ENCODE results near the gene RMC1. TPM values are rescaled to one million over a fixed set of nuclear protein-coding genes. Genes with fewer than 3 reads are reported as not detected.
"Not testable (repeated sequence)": the region's sequence is repeated elsewhere in the genome, so short reads cannot be mapped to it uniquely, and the experiment has no call there.

The RMC1 gene
- total RNA-seq, 1 donor from 2014 or later: 28.9 TPM

- no peaks in the 10 kb centered on the region for H3K27me3 Mint-ChIP-seq (ENCODE audit: low read depth)
- peaks cover 33% of the 10 kb centered on the region for H3K4me1 Mint-ChIP-seq
- TF ChIP-seq, protein P1, sequence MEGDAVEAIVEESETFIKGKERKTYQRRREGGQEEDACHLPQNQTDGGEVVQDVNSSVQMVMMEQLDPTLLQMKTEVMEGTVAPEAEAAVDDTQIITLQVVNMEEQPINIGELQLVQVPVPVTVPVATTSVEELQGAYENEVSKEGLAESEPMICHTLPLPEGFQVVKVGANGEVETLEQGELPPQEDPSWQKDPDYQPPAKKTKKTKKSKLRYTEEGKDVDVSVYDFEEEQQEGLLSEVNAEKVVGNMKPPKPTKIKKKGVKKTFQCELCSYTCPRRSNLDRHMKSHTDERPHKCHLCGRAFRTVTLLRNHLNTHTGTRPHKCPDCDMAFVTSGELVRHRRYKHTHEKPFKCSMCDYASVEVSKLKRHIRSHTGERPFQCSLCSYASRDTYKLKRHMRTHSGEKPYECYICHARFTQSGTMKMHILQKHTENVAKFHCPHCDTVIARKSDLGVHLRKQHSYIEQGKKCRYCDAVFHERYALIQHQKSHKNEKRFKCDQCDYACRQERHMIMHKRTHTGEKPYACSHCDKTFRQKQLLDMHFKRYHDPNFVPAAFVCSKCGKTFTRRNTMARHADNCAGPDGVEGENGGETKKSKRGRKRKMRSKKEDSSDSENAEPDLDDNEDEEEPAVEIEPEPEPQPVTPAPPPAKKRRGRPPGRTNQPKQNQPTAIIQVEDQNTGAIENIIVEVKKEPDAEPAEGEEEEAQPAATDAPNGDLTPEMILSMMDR (conservative IDR thresholded peaks at IDR 0.05): no peak
- no peak for DNase-seq (ENCODE audit: low read depth, low spot score)
- no peaks in the 10 kb centered on the region for H3K9me3 Mint-ChIP-seq
- peaks cover 15% of the 10 kb centered on the region for H3K36me3 Mint-ChIP-seq (ENCODE audit: low read depth)
- no peak overlapping the region for H3K4me3 Mint-ChIP-seq
- no peak overlapping the region for H3K27ac Mint-ChIP-seq (ENCODE audit: unreplicated experiment)
These were observed 72.0 kb downstream of the RMC1 start for GRCh38 chr18:23575309-23575651.

- H3K36me3 Mint-ChIP-seq (ENCODE audit: low read depth): peaks cover 13% of the 10 kb centered on the region
- not testable (repeated sequence) for H3K27me3 Mint-ChIP-seq (ENCODE audit: low read depth); H3K9me3 Mint-ChIP-seq; DNase-seq (ENCODE audit: low read depth, low spot score); H3K27ac Mint-ChIP-seq (ENCODE audit: unreplicated experiment); H3K4me3 Mint-ChIP-seq
- peaks cover 55% of the 10 kb centered on the region for H3K4me1 Mint-ChIP-seq
These were observed 74.2 kb downstream of the RMC1 start for GRCh38 chr18:23577521-23577920.

DNA sequence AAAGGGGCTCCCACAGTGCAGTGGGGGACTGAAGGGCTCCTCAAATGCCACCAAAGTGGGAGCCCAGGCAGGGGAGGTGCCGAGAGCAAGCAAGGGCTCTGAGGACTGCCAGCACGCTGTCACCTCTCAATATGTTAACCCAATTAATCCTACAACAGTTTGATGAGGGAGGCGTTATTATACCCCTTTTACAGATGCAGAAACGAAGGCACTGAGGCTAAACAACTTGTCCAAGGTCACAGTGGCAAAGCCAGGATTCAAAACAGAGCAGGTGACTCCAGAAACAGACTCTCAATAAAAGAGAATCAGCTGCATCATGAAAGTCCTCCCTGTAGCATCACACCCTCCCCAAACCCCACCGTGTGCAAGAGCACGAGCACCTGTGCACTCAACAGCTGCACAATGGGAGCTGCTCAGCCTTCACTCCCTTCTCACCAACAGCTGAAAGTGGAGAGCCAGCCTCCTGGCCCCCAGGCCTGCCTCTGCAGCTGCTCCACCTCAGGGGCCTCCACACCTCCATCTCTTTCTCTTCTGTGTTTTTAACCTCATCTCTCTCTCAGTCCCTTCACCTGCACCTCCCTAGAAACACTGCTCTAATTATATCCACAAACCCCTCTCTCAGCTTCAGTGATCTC lies 74.9 kb downstream of the RMC1 start:
- H3K9me3 Mint-ChIP-seq: no peaks in the 10 kb centered on the region
- TF ChIP-seq, protein P1 (conservative IDR thresholded peaks at IDR 0.05): no peak
- DNase-seq (ENCODE audit: low read depth, low spot score): no peak
- peaks cover 13% of the 10 kb centered on the region for H3K36me3 Mint-ChIP-seq (ENCODE audit: low read depth)
- H3K27me3 Mint-ChIP-seq (ENCODE audit: low read depth): no peaks in the 10 kb centered on the region
- no peak overlapping the region for H3K4me3 Mint-ChIP-seq
- peak overlapping the region; percentile 7 for H3K27ac Mint-ChIP-seq (ENCODE audit: unreplicated experiment)
- H3K4me1 Mint-ChIP-seq: peaks cover 59% of the 10 kb centered on the region

GRCh38 chr18:23578891-23579653 lies 75.8 kb downstream of the RMC1 start:
- peaks cover 13% of the 10 kb centered on the region for H3K36me3 Mint-ChIP-seq (ENCODE audit: low read depth)
- H3K27me3 Mint-ChIP-seq (ENCODE audit: low read depth): no peaks in the 10 kb centered on the region
- H3K4me1 Mint-ChIP-seq: peaks cover 63% of the 10 kb centered on the region
- H3K9me3 Mint-ChIP-seq: no peaks in the 10 kb centered on the region
- H3K4me3 Mint-ChIP-seq: no peak overlapping the region
- no peak overlapping the region for H3K27ac Mint-ChIP-seq (ENCODE audit: unreplicated experiment)
- TF ChIP-seq, protein P1 (conservative IDR thresholded peaks at IDR 0.05): no peak
- DNase-seq (ENCODE audit: low read depth, low spot score): no peak

DNA sequence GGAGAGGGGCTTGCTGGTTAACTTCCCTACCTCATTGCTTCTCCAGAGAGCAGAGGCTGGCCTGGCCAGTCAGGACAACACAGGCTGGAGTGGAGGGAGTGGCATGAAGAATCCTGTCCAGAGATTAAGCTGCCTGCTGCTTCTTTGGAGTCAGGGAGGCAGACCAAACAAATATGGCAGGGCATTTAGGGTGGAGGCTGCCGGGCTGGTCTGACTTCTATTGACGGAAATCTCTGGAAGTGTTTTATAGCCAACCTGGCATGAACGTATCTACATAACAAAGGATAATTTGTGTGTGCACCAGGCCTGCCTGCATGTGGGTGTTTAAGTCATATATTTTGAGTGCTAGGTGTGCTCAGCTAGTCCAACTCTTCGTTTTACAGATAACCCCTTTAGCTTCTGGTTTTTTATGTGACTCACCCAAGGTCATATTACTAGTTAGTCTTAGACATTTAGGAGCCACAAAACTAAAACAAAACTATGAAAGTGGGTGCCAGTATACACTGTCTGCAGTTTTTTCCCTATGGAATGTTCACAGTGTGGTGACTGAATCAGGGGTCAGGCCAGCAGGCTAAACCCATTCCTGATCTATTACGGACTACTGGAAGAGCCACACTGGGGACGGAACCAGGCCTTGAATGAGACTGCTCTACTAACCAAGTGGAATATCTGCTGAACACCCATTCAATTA lies 77.5 kb downstream of the RMC1 start:
- TF ChIP-seq, protein P1 (conservative IDR thresholded peaks at IDR 0.05): no peak
- no peaks in the 10 kb centered on the region for H3K9me3 Mint-ChIP-seq
- H3K36me3 Mint-ChIP-seq (ENCODE audit: low read depth): peaks cover 13% of the 10 kb centered on the region
- no peak overlapping the region for H3K4me3 Mint-ChIP-seq
- no peaks in the 10 kb centered on the region for H3K27me3 Mint-ChIP-seq (ENCODE audit: low read depth)
- no peak for DNase-seq (ENCODE audit: low read depth, low spot score)
- peaks cover 73% of the 10 kb centered on the region for H3K4me1 Mint-ChIP-seq
- H3K27ac Mint-ChIP-seq (ENCODE audit: unreplicated experiment): peak overlapping the region; percentile 57

Other genes with a start within 250 kb of the RMC1 start
- 35.3 and 39.4 TPM in 2 replicates for gene RIOK3, start 50.2 kb upstream of the RMC1 start, total RNA-seq
- gene NPC1, start 83.0 kb downstream of the RMC1 start, total RNA-seq: 62.7 and 68.3 TPM in 2 replicates
- gene ANKRD29, start 159.4 kb downstream of the RMC1 start, total RNA-seq: 0.61 and 0.96 TPM in 2 replicates
- gene LAMA3, start 185.9 kb downstream of the RMC1 start, total RNA-seq: 0.25 and 0.35 TPM in 2 replicates

Measured in neural crest cell (in vitro differentiated cells).